Measurements from ENCODE around the gene ADRM1.

GRCh38 chr20:62315773-62316172 is 13.0 kb downstream of the ADRM1 start:
- TF ChIP-seq CTCF (IDR thresholded peaks at IDR 0.05; ENCODE audit: insufficient read depth, low read length, poor library complexity, severe bottlenecking) (no peak), EZH2phosphoT487 (conservative IDR thresholded peaks at IDR 0.05; ENCODE audit: low read length) (no peak)

Measured in SU-DHL-6 (cell line).